ENCODE data around the gene RECQL5. TPM values are rescaled to one million over a fixed set of nuclear protein-coding genes. Genes with fewer than 3 reads are reported as not detected.
A peak's percentile ranks its signal among the peaks of the same experiment; 100 is the strongest.

The RECQL5 gene
- total RNA-seq, 2 donors from 2014 or later: 54.3 TPM

DNA sequence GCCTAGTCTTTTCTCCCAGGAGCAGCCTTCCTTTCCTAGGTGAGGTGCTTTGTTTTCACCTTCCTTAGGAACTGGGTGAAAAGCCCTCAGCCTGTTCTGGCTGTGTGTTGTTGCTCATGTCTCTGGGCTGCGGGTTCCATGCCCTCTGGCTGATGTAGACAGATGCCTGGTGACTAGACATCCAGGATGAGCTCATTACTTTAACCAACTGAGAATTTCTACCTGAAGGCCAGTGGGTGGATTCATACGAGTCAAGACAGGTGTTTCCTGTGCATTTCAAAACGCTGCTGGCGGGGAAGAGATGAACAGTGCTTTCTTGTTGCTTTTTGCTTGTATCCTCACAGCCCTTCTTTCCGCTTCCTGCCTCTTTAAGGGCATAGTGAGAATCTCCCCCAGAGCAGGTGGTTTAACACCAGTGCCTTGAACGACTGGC lies 22.5 kb upstream of the RECQL5 start:
- Histone ChIP-seq H3K9ac (ENCODE audit: extremely low read depth, low read length, poor library complexity, severe bottlenecking) (no peak overlapping the region), H3K27ac (ENCODE audit: low read depth, low read length) (no peak overlapping the region), H3K9me3 (ENCODE audit: control insufficient read depth, low read length) (no peaks in the 10 kb centered on the region), H3K4me1 (ENCODE audit: control insufficient read depth, insufficient read depth, low read length) (peaks cover 8% of the 10 kb centered on the region), H3K27me3 (ENCODE audit: control insufficient read depth, insufficient read depth, low read length, poor library complexity, severe bottlenecking) (no peaks in the 10 kb centered on the region), H3K4me3 (ENCODE audit: low read length) (no peak overlapping the region), H3K36me3 (ENCODE audit: control insufficient read depth, insufficient read depth, low read length) (peaks cover 40% of the 10 kb centered on the region)
- Mint-ChIP-seq H3K27ac (peak overlapping the region; percentile 16), H3K27me3 (ENCODE audit: insufficient read depth) (no peaks in the 10 kb centered on the region), H3K36me3 (ENCODE audit: low read depth) (peaks cover 27% of the 10 kb centered on the region), H3K4me3 (no peak overlapping the region), H3K9me3 (no peaks in the 10 kb centered on the region), H3K4me1 (peaks cover 29% of the 10 kb centered on the region)
- WGBS, 2 experiments (ENCODE audit: insufficient coverage in 1 of 2, insufficient read length in 1 of 2): 95 to 97% methylated on average over 5 to 6 of the region's 6 CpGs
- no peak for DNase-seq
- TF ChIP-seq, protein P1, sequence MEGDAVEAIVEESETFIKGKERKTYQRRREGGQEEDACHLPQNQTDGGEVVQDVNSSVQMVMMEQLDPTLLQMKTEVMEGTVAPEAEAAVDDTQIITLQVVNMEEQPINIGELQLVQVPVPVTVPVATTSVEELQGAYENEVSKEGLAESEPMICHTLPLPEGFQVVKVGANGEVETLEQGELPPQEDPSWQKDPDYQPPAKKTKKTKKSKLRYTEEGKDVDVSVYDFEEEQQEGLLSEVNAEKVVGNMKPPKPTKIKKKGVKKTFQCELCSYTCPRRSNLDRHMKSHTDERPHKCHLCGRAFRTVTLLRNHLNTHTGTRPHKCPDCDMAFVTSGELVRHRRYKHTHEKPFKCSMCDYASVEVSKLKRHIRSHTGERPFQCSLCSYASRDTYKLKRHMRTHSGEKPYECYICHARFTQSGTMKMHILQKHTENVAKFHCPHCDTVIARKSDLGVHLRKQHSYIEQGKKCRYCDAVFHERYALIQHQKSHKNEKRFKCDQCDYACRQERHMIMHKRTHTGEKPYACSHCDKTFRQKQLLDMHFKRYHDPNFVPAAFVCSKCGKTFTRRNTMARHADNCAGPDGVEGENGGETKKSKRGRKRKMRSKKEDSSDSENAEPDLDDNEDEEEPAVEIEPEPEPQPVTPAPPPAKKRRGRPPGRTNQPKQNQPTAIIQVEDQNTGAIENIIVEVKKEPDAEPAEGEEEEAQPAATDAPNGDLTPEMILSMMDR (conservative IDR thresholded peaks at IDR 0.05): no peak

DNA sequence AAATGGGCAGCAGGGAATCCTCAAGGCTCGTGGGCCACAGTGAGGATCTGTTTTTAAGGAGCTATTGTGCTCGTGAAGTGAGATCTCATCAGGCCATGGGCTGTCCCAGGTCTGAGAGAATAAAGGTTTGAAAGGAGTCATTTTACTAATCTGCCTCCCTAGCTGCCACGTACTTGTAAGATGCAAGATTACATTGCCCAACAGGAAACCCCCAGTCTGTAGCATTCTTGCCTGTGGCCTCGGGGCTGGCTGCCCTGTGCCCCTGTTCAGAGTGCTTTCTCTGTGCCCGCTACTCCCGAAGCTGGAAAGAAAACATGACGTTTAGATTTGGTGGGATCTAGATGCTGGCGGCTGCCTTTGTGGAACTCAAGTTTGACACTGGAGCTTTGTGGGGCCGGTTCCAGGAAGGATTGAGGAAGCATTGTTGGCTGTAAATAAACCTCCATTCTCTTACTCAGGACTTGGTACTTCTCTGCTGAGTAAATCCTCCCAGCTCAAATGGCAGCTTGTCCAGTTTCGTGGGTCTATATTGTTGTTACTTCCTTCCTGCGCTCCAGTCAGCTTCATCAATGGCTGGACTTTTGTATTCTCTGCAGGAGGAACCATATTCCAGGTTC lies 21.4 kb upstream of the RECQL5 start:
- Histone ChIP-seq H3K36me3 (ENCODE audit: control insufficient read depth, insufficient read depth, low read length) (peaks cover 40% of the 10 kb centered on the region), H3K27ac (ENCODE audit: low read depth, low read length) (peak overlapping the region; percentile 9), H3K4me3 (ENCODE audit: low read length) (no peak overlapping the region), H3K9ac (ENCODE audit: extremely low read depth, low read length, poor library complexity, severe bottlenecking) (no peak overlapping the region), H3K4me1 (ENCODE audit: control insufficient read depth, insufficient read depth, low read length) (peaks cover 4% of the 10 kb centered on the region), H3K27me3 (ENCODE audit: control insufficient read depth, insufficient read depth, low read length, poor library complexity, severe bottlenecking) (no peaks in the 10 kb centered on the region), H3K9me3 (ENCODE audit: control insufficient read depth, low read length) (no peaks in the 10 kb centered on the region)
- H3K27me3 Mint-ChIP-seq (ENCODE audit: insufficient read depth): no peaks in the 10 kb centered on the region
- H3K4me1 Mint-ChIP-seq: peaks cover 17% of the 10 kb centered on the region
- H3K27ac Mint-ChIP-seq: peak overlapping the region; percentile 85
- DNase-seq: no peak
- TF ChIP-seq, protein P1 (conservative IDR thresholded peaks at IDR 0.05): no peak
- H3K4me3 Mint-ChIP-seq: no peak overlapping the region
- peaks cover 25% of the 10 kb centered on the region for H3K36me3 Mint-ChIP-seq (ENCODE audit: low read depth)
- H3K9me3 Mint-ChIP-seq: no peaks in the 10 kb centered on the region
- WGBS, 2 experiments (ENCODE audit: insufficient coverage in 1 of 2, insufficient read length in 1 of 2): 88 to 91% methylated on average over 10 to 11 of the region's 11 CpGs

DNA sequence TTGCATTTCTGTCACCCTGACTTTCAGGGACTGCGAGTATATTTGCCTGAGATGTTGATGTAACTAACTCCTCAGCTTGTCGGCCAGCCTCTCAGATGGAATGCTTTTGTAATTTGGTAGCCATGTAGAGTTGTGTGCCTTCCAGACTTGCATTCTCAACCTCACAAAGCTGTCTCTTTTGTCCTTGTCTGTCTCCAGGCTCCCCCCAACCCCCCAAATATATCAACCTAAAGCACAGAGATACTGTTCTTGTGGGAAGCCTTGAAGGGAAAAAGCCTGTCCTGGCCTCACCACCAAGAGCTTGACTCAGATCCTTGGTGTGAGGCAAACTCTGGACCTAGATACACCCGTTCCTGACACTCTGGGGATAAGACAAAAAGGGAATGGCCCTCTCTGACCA lies 18.5 kb upstream of the RECQL5 start:
- H3K4me1 ChIP-seq (ENCODE audit: control insufficient read depth, insufficient read depth, low read length): no peaks in the 10 kb centered on the region
- H3K27ac ChIP-seq (ENCODE audit: low read depth, low read length): no peak overlapping the region
- Mint-ChIP-seq H3K27me3 (ENCODE audit: insufficient read depth) (no peaks in the 10 kb centered on the region), H3K9me3 (no peaks in the 10 kb centered on the region), H3K36me3 (ENCODE audit: low read depth) (peaks cover 29% of the 10 kb centered on the region), H3K4me1 (peaks cover 3% of the 10 kb centered on the region), H3K27ac (peak overlapping the region; percentile 35), H3K4me3 (no peak overlapping the region)
- H3K9me3 ChIP-seq (ENCODE audit: control insufficient read depth, low read length): no peaks in the 10 kb centered on the region
- DNase-seq: no peak
- no peak overlapping the region for H3K4me3 ChIP-seq (ENCODE audit: low read length)
- H3K9ac ChIP-seq (ENCODE audit: extremely low read depth, low read length, poor library complexity, severe bottlenecking): no peak overlapping the region
- H3K36me3 ChIP-seq (ENCODE audit: control insufficient read depth, insufficient read depth, low read length): peaks cover 38% of the 10 kb centered on the region
- WGBS, 2 experiments (ENCODE audit: insufficient coverage in 1 of 2, insufficient read length in 1 of 2): 90 to 93% methylated on average over 2 to 3 of the region's 3 CpGs
- H3K27me3 ChIP-seq (ENCODE audit: control insufficient read depth, insufficient read depth, low read length, poor library complexity, severe bottlenecking): no peaks in the 10 kb centered on the region
- TF ChIP-seq, protein P1 (conservative IDR thresholded peaks at IDR 0.05): no peak
